Measurements from ENCODE around the gene RFTN1.

RFTN1 gene

DNA sequence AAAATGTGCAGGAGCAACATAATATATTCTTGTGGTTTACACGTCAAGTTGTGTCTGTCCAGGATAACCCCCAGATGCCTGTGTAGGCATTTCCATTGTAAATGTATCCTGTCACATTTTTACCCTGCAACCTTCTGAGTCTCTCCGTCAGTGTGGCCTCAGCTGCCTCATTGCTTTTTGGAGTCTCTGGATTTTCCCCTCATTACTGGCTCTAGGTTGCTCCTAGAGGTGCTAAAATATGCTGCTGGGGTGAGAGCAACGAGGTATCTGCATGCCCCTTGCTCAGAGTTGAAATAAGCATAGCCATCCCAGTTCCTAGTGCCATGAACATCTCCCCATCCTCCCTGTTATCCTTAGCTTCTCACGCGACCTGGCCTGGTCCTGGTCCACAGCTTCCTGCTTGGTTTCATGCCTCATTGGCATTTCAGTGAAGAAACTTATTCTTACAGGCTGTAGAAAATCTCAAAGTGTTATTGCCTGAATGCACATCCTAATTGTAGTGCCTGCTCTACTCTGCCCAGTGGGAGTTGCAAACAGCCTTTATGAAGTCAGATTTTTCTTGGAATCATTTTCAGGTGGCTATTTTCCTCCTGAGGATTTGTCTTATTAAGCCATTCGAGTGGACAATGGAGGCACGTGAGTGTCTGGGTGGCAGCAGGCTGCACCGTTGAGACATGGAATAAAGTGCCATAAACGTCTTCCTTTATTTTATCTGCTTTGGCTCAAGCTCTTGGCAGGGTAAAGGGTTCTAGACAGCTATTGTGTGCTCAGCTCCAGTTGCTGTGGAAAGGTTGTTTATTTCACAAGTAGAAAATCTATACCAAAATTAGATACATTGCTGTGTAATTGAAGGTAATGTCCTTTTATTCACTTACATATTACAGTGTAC lies 215.3 kb downstream of the RFTN1 start:
- TF ChIP-seq, protein P1, sequence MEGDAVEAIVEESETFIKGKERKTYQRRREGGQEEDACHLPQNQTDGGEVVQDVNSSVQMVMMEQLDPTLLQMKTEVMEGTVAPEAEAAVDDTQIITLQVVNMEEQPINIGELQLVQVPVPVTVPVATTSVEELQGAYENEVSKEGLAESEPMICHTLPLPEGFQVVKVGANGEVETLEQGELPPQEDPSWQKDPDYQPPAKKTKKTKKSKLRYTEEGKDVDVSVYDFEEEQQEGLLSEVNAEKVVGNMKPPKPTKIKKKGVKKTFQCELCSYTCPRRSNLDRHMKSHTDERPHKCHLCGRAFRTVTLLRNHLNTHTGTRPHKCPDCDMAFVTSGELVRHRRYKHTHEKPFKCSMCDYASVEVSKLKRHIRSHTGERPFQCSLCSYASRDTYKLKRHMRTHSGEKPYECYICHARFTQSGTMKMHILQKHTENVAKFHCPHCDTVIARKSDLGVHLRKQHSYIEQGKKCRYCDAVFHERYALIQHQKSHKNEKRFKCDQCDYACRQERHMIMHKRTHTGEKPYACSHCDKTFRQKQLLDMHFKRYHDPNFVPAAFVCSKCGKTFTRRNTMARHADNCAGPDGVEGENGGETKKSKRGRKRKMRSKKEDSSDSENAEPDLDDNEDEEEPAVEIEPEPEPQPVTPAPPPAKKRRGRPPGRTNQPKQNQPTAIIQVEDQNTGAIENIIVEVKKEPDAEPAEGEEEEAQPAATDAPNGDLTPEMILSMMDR (IDR thresholded peaks at IDR 0.05; ENCODE audit: insufficient read depth, missing control alignments): no peak
- no peak for FAIRE-seq
- DNase-seq (ENCODE audit: insufficient read length, low spot score): no peak

DNA sequence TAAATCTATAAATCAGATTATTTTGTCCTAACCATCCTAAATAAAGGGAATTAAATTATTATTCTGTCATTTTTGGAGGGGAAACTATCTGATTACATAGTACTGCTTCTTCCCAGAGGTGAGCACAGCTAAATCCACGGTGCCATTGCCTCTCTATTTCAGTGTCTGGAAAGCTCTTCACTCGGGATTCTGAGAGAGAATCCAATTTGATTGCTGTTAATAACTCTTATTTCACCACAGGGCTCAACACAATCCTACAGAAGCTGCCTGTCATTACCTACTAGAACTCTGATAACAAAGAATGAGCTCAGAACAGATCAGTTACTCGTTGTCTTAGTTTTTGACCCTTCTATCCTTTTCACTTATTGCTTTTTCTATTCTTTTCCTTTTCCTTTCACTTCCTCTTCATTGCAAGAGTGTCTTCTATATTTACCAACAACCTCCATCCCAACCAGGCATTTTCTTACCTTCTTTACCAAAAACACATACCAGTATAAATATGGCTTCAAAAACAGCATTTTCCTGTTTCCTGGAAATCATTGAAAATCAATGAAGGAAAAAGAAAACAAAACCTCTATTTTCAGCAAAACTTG lies 218.1 kb downstream of the RFTN1 start:
- FAIRE-seq: no peak
- no peak for DNase-seq (ENCODE audit: insufficient read length, low spot score)
- TF ChIP-seq, protein P1 (IDR thresholded peaks at IDR 0.05; ENCODE audit: insufficient read depth, missing control alignments): no peak

DNA sequence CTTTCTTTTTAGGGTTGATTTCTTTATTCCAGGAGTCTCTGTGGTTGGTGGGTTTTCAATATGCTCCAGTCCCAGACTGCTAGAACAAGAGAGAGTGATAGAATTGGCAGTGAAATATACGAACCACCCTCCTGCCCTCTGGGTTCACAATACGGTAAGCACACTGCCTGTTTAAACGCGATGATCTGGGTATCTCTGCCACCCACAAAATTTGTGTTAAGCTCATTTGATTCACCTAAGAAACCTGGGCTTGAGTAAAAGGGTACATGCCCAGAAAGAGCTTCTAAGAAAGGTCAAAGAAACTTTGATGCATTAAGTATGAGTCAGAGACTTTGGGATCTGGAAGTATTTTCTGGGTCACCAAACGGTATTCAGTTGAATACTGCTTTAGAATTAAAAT lies 218.7 kb downstream of the RFTN1 start:
- TF ChIP-seq, protein P1 (IDR thresholded peaks at IDR 0.05; ENCODE audit: insufficient read depth, missing control alignments): no peak
- FAIRE-seq: no peak

DNA sequence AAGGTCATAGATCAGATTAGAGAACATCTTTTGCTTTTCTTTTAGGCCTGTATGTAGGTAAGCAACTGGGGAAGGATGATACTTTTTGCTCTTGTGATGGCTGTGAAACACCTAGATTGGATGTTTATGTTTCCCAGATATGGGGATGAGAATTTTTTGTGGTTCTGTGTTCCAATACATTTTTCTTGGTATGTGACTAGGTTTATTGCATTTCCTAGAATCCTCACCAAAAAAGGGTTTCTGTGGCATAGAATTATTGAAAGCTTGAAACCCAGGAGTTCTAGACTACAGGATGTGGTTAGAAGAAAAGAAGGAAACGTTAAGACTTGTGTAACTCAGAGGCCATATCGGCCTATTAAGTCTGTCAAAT lies 222.7 kb downstream of the RFTN1 start:
- FAIRE-seq (no peak), DNase-seq (ENCODE audit: insufficient read length, low spot score) (no peak)
- TF ChIP-seq, protein P1 (IDR thresholded peaks at IDR 0.05; ENCODE audit: insufficient read depth, missing control alignments): no peak

More for the DNA sequence above, 218.7 kb downstream of the RFTN1 start:
- DNase-seq (ENCODE audit: insufficient read length, low spot score): no peak

DNA sequence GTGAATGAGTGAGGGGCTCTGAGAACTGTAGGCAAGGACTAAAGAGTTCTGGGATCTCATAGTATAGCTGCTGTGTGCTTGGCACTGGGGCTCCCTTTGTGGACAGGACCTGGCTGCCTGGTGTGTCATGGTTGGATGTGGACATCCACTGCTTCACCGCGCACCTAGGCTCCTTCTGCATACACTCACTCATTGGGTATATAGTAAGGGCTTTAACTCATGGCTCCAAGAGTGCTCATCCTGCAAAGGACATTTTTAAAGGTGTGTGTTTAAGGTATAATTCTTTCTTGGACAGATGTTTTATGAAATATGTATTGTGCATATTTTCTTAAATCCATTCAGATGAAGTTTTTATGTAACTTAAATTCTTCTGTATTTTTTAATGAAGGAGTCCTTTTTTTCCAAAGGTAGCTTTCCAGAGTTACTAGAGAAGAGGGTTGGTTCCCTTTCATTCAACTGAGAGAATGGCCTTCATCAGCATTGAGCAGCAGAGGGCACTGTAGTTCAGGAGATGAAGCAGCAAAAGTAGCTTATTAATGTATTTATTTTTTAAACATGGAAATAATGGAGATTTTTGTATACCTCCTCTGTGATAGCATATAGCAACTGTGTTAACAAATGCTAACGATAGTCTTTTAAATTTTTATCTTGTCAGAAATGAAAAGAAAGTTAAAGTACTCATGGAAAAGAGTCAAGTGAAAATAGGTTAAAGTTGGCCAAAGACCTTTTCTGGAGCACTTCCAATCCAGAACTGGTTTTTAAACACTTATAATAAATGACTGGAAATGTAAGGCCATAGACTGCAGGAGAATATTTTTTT lies 223.3 kb downstream of the RFTN1 start:
- no peak for FAIRE-seq
- no peak for DNase-seq (ENCODE audit: insufficient read length, low spot score)
- TF ChIP-seq, protein P1 (IDR thresholded peaks at IDR 0.05; ENCODE audit: insufficient read depth, missing control alignments): peak; percentile 91

DNA sequence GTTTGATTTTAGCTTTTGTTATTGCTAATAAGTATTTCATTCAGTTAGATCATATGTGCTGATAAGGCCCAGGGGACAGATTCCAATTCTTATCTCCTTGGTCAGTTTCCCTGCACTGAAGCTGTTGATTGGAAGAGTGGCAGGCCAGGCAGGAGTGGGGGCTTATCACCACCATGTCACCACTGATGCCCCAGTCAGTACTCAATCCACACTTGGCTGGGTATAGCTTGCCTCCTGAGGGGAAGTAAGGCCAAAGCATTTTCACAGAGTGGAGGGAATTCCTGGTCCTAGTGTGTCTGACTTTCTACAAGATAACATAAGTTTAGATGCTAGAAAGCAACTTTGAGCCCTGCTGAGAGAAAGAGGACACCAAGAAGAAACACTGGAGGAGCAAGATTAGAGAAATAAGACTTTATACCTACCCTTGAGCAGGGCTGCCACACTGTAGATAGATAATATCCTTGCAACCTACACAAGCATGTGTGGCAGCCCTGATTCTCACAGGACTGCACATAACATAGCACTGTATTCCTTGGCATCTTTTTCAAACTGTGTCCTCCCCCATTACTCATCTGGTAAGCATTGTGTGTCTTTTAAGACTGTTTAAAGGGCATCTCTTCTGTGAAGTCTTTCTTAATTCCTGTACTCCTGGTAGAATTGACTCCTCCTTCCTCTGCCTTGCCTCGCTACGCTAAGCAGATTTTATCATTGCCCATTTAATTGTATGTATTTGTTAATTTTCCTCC lies 224.2 kb downstream of the RFTN1 start:
- FAIRE-seq: no peak
- DNase-seq (ENCODE audit: insufficient read length, low spot score): no peak
- TF ChIP-seq, protein P1 (IDR thresholded peaks at IDR 0.05; ENCODE audit: insufficient read depth, missing control alignments): no peak
